ENCODE data around the gene MYOZ3.
A peak's percentile ranks its signal among the peaks of the same experiment; 100 is the strongest.

The MYOZ3 gene, protein sequence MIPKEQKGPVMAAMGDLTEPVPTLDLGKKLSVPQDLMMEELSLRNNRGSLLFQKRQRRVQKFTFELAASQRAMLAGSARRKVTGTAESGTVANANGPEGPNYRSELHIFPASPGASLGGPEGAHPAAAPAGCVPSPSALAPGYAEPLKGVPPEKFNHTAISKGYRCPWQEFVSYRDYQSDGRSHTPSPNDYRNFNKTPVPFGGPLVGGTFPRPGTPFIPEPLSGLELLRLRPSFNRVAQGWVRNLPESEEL

DNA sequence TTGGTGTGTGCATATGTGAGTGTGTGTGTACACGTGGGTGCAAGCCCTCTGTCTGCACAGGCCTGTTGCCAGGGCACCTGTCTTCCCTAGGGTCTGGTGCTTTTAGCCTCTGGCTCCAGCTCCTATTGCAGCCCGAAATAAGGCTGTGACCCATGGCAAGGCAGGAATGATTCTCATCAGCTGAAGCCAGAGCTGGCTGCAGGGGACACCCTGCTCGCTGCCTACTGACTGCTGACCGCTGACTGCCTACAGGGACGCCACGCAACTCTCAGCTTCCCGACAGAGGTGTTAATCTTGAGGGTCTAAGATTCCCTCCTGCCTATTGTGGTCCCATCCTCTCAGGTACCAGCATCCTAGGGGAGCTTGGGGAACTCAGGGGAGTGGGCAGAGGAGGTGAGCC is at the start of gene MYOZ3:
MYOZ3 (plus strand) TSS at position 166 of the 400 bp plus-strand sequence. CDS start 1,691 bp downstream, outside the sequence.
- DNase-seq: peak; percentile 12

DNA sequence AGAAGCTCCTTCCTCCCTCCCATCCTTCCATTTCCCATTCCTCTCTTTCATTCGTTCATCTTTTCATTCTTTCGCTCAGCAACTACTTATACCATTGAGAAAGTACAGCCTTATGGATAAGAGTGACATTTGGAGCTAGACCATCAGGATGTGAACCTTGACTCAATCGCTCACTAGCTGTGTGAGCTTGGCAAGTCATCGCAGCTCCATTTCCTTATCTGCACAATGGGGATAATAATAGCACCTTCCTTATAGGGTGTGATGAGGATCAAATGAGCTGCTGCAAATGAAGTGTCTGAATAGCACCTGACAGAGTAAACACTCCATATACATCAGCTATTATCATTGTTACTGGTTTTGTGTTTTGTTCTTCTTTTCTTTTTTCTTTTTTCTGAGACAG is 48.6 kb upstream of the MYOZ3 start:
- no peak for DNase-seq

DNA sequence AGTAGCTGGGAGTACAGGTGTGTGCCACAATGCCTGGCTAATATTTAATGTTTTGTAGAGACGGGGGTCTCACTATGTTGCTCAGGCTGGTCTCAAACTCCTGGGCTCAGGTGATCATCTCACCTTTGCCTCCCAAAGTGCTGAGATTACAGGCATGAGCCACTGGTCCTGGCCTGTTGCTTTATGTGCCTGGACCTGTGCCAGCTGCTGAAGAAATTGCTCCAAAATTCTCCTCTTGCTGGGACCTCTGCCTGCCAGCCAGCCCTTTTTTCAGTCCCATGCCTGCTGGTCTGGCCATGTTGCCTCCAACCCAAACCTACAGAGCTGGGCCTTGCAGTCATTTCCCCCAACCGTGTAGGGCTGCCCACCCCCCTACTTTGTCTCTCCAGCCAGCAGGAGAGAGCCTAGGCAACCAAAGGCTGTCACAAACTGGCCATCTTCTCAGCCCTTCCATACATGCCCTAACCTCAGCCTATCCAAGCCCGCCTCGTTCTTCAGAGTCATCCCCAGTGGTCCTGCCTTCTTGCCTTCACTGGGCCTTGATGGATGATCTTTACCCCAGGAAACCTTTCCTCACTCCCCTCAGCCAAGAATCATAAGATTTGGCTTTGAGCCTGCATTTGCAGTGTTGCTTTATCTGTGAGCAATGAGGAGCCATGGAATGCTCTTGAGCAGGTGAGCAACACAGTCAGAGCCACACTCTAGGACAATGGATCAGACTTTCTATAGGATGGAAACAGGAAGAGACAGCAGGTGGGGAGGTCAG is 48.0 kb upstream of the MYOZ3 start:
- DNase-seq: no peak

DNA sequence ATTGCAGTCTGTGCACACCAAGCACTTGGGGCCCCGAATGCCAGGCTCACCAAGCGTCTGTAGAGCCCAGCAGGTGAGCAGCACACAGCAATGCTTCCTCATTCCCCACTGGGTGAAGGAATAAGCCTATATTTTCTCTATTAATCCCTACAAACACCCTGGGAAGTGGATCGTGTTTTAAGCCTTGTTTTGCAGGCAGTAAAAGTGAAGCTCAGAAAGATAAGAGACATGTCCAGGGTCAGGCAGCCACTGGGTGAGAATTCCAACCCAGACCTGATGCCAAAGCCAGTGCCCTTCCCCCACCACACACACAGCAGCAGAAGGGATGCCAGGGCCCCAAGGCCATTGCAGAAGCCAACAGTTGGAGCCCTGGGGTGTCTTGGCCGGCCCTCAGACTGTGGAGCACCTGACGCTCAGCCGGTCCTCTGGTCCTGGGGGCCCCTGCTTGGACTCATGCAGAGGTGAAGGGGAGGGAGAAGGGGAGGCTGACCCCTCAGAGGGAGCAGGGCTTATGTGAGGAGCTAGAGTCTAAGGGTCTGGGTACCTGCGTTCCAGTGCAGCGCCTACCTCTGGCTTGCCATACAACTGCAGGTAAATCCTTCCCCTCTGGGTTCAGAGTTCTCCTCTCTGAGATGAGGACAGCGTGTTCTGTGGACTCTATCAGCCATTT is 46.9 kb upstream of the MYOZ3 start:
- DNase-seq: no peak

DNA sequence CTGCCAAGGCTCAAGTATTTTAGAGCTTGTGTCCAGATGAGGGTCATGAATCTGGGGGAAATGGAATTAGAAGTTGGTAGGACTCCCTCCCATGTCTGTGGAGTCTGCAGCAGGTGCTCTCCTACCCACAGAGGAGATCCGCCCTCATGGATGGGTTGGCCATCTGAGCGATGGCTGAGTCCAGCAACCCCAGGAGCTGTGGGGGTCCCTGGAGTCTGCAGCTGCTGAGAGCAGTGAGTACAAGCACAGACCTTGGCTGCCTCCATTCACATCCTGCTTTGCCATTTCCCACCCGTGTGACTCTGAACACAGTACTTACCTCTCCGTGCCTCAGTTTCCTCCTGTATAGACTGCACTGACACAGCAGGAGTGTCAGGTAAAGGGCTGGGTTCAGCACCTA is 46.4 kb upstream of the MYOZ3 start:
- DNase-seq: no peak

DNA sequence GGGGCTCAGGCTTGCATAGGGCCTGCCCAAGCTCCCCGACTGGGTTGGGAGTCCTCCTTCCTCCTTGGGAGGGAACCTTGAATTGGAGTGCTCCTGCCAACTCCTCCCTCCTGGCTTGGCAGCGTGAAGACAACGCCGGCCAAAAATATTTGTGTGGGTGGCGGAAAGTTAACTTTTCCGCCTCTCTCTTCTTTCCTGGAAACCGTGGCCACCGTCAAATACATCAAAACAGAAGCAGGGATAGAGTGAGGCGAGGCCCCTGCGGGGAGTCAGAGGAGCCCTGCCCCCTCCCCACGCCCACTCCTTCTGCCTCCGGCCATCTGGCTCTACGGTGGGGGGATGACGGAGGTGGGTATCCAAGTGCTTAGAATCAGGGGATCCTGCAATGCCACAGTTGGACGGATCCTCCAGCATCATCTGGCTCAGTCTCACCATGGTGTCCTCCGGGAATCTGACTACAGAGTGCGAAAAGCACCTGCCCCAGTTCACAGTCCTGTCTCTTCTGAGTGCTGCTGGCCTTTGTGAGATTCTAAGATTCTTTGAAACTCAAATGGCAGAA is 45.8 kb upstream of the MYOZ3 start:
- DNase-seq: no peak

DNA sequence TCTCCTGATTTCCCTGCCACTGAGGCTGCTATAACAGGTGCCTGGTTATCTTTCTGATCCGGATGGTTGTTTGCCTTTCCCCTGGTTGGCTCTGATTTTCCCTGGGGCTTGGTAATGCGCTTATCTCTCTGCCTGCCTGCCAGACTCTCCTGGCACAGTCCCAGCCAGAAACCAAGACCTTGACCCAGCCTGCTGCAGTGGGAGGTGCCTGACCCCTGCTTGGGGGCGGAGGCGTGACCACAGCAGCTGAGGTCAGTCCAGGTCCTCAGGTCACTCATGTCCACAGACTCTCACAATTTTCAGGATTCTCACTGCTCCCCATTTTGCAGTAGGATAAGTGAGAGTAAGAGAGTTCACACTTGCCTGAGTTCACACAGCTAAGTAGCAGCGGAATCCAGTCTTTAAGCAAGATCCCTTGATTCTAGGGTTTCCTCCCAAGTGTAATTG is 45.0 kb upstream of the MYOZ3 start:
- DNase-seq: no peak

DNA sequence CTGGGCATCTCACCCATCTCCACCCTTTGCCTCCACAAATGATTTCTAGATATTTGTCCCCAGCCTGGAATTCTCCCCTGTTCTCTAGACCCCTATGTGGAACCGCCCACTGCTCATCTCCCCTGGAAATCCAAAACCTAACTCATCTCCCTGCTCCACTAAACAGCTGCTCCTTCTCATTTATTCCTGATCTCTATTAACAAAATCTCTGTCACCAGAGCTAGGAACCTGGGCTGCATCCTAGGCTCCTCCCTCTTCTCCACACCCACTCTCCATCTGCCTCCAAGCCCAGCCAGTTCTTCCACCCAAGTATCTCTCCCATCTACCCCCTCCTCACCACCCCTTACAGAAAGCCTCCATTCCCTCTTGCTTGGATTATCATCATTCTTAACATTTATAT is 44.5 kb upstream of the MYOZ3 start:
- no peak for DNase-seq

DNA sequence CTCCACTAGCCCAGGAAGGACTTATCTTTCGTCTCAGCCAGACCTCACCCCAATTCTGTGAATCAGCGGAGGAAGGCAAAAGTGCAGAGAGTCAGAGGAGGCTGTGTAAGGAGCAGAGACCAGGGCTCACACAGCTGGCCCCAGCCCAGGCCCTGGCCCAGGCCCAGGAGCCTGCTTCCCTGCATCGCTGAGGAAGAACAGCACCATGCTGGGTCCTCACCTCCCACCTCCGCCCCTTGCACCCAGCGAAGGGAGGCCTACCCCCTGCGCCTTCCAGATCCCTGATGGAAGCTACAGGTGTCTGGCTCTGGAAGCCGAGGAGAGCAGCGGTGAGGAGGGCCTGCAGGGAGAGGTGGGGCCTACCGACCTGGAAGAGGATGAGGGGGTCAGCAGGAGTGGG is 42.9 kb upstream of the MYOZ3 start:
- DNase-seq: no peak

DNA sequence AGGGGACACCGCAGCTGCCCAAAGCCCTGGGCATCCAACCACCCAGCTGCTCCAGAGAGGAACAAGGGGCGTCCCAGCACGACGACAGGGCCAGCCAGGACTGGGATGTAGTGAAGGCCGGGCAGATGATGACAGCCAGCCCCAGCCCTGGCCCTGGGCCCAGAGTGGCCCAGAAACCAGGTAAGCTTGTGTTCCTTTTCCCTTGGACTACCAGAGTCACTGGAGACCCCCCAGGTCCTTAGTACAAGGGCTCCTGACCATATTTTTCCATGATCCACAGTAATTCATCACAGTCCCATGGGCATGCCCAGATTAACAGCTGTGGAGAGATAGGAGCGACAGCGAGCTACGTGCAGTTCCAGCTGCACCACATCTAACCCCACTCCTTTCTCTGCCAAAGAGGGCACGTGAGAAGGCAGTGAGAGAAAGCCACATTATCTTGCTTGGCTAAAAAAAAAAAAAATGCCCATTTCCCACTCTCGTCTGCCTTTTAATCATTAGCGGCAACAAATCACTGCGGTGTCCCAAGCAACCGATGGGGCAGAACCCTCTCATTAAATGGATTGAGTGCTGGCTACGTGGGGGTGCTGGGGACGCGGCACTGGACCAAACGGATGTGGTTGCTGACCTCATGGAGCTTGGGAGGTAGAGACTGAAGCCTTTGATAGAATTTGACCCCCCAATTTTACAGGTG is 42.3 kb upstream of the MYOZ3 start:
- no peak for DNase-seq

DNA sequence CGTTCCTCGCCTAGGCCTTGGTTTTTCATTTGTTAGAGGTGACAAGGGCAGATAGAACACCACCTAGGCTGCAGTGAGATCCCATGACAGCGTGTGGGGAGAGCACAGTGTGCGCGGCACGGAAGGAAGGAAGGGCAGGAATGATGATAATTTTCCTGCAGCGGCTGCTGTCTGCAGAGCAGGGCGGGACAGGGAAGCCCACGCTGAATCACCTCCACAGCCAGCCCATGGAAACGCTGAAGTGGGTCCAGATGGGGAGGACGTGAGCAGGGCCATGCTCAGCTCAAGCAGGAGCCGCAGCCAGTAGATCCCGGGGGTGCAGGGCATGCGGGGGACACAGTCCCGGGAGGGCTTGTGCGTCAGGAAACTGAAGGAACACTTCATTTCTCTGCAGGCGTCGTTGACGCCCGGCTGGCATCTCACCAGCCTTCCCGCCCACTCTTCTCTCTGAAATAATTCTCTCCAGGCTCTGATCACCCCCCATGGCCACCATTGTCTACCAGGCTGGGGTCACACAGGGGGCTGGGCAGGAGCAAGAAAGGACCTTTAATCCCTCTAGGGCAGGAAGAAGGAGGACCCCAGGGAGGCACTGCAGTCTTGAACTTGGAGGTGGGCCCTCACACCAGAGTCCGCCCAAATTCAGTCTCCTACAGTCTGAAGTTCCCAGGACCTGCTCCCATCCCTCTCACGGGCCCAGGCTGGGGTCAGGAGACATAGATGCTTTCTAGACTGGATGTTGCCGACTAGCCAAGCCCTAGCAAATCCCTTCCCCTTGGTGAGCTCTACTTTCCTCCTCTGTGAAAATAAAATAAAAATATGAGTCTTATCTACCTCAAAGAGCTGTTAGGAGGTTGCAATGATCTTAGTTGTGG is 41.5 kb upstream of the MYOZ3 start:
- no peak for DNase-seq

DNA sequence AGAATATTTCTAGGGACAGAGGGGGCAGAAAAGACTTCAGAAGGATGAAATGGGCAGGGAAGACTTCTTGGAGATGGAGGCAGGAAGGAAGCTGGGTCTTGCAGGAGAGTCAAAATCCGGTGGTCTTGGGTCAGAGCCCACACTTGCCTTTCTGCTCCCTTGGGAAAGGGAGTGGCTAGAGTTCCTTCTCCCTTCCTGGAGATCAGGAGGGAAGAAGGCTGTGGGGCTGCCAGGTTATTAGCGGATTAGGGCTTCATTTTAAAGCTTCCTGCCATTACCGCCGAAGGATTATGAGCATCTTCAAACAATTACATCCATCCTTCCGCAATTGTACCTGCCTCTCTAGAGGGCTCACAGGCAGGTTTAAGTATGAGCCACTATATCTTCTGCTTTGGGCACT is 39.8 kb upstream of the MYOZ3 start:
- no peak for DNase-seq

DNA sequence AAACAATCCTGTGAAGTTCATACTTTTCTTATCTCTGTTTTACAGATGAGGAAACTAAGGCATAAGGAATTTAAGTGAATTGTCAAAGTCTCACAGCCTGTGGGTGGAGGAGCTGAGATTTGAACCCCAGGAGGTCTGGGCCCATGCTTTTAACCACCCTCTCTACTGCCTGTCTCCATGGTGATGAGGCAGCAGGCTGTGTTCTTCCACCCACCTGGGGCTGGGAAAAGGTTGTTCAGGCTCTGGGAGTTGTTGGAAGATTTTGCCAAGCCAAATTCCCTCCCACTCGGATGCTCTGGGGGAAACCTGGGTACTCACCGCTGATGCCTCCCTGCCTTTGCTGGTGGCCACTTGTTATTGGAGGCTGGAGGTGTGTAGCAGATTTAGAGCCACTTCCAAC is 38.9 kb upstream of the MYOZ3 start:
- no peak for DNase-seq

DNA sequence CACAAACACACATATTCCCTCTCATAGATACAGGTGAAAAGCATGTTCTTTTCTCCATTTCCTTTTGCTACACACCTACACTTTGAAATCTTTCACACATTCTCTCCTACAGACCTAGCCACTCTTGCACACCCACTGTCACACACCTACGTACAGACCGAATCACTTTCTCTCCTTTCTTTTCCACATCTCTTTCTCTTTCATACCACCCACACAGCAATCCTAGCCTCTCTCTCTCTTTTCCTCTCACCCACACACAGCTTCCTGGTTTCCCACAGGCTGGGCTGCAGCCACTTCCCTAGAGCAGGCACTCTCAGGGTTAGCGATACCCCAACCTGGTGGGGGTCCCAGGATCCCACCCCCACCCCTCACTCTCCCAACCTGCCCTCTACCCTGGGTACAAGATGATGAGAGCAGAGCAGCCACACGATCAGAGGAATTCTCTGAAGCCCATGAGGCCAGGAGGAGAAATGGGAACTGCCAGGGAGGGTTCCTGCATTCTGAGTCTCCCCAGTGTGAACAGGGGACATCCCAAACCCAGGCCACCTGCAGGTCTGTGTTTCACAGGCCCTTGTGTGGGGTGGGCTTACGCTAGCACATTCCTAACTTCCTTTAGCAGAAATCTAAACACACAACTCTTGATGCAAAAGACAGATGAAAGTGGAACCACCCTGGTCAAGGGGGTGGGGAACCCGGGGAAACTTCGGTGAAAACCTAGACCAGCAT is 37.7 kb upstream of the MYOZ3 start:
- no peak for DNase-seq

DNA sequence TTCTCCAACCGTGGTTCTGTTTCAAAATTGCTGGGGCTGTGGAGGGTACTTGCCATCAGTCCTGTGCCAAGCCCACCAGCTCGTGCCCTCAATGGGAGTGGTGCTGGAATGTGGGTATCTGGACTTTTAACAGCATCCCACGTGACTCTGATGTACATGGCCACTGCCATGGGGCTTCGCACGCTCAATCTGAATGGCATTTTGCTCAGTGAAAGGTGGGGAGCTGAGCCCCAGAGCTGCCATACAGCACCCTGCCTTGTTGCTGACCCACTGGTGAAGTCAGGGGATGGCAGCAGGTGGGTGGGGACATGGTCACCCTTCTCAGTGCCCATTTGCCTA is 37.2 kb upstream of the MYOZ3 start:
- DNase-seq: no peak

DNA sequence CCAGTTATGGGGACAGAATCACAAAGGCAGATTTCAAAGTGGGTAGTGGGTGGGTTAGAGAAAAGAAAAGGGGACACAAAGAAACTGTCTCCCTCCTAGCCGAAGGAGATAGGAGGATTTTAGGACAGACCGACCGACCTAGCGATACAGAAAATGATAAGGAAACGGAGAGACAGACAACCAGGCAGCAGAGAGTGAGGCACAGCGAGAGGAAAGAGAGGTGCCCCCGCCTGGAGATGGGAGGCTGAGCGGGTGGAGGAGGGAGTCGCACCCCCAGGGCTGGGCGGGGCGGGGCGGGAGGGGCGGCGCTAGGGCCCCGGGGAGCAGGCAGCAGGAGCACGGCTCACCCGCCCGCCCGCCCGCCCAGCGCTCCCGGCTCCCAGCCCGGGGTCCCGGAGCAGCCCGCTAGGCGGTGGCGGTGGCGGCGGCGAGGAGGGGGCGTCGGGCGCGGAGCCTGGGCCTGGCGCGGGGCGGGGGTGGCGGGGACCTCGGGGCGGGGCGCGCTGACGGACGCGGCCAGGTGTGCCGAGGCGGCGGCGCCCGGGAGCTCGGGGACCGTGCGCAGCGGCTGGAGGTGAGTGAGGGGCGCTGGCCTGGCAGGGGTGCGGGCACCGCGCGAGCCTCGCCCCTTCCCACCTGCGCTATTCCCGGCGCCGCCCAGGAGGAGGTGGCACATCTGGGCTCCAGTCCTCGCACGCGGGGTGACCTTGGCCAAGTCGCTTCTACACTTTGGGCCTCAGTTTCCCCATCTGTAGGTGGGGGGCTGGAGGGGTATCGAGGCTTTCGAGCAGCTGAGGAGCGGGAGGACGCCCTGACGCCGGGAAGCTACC is 36.5 kb upstream of the MYOZ3 start:
- peak; percentile 83 for DNase-seq

DNA sequence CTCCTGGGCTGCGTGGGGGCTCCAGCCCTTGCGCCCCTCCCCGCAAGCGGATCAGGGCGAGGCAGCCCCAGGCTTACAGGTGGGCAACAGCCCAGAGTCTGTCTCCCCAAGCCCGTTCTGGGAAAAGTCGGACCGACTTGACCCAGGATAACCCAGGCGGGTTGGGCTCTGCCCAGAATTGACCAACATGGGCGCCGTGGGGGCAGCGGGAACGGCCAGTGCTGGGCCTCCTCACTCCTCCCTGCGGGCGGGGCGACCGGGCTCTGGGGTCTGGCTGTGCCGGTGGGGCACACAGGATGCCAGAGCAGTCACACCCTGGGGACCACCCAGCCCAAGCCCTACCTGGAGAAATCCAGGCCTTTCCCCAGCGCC is 35.9 kb upstream of the MYOZ3 start:
- DNase-seq: no peak

DNA sequence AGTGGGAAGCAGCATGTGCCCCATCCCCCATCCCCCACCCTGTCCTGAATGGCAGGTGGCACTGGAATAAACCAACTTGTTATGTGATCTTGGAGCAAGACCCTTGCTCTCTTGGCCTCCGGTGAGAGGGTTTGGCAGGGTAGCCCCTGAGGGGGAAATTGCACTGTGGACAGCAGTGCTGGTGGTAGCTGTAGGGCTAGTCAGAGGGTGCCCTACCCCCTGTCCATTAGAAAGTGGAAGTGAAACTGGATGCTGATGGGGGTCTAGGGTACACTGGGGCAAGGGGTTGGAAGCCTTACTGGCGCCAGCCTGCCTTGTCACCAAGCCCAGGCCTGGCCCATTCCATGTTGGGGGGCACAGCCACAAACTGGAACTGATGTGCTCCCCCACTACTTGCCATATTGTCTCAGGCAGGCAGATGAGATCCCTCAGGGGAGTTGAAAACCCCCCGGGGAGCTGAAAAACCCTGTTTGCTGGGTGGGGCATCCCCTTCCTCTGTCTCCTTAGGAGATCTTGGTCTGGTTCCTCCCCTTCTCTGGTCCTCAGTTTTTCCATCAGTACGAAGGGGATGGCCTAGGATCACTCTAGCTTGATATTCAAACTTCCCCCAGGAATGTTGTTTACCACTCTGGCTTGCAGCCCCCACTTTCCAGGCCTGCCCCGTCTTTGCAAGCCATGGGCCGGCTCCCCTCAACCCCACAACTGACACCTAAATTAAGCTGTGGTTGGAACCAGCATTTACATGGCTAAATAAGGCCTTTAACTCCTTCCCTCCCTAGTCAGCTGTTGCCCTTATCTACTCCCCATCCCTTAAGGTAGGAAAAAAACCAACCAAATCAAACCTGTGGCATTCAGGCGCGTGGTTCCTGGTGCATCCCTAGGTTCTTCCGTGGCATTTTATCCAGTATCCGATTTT is 35.0 kb upstream of the MYOZ3 start:
- no peak for DNase-seq

DNA sequence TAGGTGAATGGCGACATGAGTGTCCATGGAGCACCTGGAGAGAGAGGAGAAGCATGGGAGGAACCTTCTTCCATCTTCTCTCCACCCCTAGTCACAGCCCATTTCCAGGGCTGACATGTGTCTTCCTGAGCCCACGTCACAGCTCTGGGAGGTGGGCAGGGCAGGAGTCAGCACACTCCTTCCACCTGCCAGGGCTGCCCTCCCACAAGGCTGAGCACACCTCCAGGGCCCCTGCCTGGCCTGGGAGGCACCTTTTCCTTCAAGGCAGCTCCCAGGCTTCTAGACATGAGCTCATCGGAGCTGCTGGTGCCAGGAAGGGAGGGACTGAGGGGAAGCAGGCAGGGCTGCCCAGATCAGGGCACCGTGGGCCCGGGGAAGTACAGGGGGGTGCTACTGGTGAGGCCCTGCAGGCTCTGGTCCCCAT is 34.2 kb upstream of the MYOZ3 start:
- no peak for DNase-seq
